ENCODE data around the gene MAP3K12.
"Not testable (repeated sequence)": the region's sequence is repeated elsewhere in the genome, so short reads cannot be mapped to it uniquely, and the experiment has no call there.

The MAP3K12 gene

GRCh38 chr12:53492188-53492587 lies 7.1 kb downstream of the MAP3K12 start:
- DNase-seq, result no peak

- no peak for DNase-seq
Measured at GRCh38 chr12:53489242-53489864, 9.9 kb downstream of the MAP3K12 start.

- DNase-seq, result no peak
Measured at GRCh38 chr12:53486736-53487487, 12.3 kb downstream of the MAP3K12 start.

GRCh38 chr12:53485955-53486735 lies 13.1 kb downstream of the MAP3K12 start:
- DNase-seq, result no peak

DNA sequence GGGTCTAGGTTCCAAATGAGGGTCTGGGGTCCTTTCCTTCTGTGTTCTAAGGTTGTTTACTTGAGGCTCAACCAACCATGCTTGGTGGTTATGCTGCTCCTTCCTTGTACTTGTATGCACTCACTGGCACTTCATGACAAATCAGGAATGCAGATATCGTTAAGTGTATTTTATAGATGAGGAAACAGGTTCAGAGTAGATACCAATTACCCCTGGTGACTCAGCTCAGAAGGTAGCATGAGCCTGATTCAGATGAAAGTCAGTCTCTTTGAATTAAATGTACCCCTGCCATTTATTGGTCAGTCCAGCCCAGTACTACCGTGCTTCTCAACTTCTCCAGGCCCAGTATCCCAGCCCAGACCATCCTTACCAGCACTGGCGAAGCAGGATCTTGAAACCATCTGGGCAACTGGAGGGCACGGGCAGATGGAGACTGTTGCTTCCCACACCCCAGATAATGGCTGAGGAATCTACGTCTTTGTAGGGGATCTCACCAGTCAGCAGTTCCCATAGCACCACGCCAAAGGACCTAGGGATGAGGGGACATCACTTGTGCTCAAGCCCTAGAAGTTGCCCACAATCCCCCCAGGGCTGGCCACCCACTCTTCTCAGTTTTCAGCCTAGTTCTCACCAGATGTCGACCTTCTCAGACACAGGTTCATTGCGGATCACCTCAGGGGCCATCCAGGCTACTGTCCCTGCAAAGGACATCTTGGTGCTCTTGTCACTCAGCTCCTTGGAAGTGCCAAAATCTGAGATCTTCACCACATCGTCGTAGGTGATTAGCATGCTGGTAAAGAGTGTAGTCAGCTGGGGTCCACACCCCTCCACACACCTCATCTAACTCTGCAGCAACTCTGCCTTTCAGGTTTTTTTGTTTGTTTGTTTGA lies 14.3 kb downstream of the MAP3K12 start:
- DNase-seq, result no peak

GRCh38 chr12:53483979-53484377 lies 15.3 kb downstream of the MAP3K12 start:
- no peak for DNase-seq

- no peak for DNase-seq
Measured at GRCh38 chr12:53483225-53483978, 15.9 kb downstream of the MAP3K12 start.

- DNase-seq, result no peak
Measured at GRCh38 chr12:53482626-53483168, 16.6 kb downstream of the MAP3K12 start.

- DNase-seq, result no peak
Measured at GRCh38 chr12:53481939-53482586, 17.2 kb downstream of the MAP3K12 start.

DNA sequence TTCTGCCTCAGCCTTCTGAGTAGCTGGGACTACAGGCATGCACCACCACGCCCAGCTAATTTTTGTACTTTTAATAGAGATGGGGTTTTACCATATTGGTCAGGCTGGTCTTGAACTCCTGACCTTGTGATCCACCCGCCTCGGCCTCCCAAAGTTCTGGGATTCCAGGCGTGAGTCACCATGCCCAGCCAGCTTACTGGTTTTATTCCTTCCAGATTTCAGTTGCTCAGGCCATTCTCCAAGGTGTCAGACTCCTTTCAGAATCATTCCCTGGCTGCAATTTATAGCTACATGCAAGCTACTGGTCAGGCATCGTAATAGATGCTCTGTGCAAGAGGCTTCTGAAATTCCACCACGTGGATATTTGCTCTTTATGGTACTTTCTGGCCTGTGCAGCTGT lies 17.8 kb downstream of the MAP3K12 start:
- not testable (repeated sequence) for DNase-seq

- DNase-seq, result no peak
Measured at GRCh38 chr12:53480491-53481442, 18.5 kb downstream of the MAP3K12 start.

DNA sequence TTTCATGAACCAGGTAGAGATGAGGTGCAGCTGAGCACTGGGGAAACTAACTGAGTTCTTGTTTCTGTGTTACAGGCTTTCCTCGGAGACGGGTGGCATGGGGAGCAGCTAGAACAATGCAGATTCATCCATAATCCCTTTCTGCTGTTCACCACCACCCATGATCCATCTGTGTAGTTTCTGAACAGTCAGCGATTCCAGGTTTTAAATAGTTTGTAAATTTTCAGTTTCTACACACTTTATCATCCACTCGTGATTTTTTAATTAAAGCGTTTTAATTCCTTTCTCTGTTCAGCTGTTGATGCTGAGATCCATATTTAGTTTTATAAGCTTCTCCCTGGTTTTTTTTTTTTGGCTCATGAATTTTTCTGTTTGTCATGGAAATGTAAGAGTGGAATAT lies 19.9 kb downstream of the MAP3K12 start:
- no peak for DNase-seq

GRCh38 chr12:53478865-53479264 lies 20.4 kb downstream of the MAP3K12 start:
- no peak for DNase-seq

DNA sequence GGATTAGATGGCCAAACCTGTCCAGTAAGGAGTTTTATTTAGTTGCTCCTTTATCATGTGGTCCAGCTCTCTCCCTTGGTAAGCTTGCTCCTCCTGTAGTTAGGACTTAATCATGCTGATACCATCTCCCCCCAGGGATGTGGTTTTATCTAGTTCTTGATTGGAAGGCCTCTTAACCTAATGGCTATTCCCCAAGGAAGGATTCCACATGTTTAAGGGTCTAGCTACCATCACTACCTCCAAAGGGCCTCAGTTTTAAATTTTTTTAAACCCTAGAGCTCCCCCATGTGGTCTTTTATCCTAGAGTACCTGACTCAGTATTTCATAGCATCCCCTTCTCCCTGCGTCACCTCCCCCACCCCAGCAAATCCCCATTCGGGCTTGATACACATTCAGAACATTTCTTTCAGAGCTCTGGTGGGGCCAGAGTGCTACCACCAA lies 22.5 kb downstream of the MAP3K12 start:
- no peak for DNase-seq

- DNase-seq, result no peak
Measured at GRCh38 chr12:53474819-53475218, 24.4 kb downstream of the MAP3K12 start.

DNA sequence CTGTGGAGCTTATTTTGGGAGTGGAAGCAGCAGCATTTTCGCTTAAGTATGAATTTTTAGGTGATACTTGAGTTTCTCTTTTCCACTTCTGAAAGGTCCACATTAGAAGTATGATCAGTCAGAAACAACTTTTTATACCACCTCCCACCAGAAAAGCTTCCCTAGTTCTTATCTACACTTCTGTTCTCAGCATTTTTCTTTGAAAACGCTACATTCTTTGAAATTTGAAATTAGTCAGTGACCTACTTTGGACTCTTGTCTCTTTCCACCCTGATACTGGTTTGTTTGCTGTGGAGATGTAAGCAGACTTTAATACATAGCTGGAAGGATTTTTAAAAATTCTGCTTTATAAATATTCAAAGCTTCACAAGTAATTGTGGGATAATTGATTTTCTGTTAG lies 25.2 kb downstream of the MAP3K12 start:
- DNase-seq, result no peak

DNA sequence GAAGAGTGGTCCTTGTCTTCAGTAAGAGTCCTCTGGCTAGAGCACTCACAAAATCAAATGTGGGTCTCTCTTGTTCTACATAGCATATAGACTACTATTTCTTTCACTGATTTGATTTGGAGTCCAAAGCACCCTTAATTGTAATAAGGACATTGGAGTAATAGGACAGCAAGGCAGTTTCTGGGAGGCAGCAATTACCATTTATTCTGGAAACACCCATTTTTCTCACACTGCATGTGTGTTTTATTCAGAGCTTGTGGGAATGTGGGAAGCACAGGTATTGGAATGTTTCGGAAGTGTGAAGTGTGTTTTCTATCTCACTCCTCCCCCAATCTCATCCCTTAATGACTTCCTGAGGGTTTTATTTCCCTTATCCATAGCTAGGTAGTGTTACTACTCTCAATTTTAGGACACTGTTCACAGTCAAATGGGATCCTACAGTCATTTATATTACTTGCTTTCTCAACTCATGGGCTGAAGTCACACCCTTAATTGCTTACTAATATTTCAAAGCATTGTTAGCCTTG lies 27.1 kb downstream of the MAP3K12 start:
- no peak for DNase-seq

DNA sequence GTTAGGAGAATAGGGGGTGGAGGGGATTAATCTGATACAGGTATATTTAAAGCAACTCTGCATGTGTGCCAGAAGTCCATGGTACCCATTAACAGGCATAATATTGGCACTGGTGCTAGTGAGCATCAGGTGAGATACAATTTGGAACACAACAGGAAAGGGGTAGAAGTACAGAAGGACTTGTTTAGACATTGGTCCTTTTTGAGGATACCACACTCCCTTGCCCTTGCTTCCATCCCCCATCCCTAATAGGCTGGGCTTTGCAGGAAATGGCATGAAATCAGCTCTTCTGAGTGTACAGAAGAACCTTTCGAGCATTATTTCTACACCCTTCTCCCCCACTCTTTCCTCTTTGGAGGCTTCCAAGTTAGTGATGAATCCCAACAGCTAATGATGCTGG lies 31.0 kb downstream of the MAP3K12 start:
- no peak for DNase-seq

DNA sequence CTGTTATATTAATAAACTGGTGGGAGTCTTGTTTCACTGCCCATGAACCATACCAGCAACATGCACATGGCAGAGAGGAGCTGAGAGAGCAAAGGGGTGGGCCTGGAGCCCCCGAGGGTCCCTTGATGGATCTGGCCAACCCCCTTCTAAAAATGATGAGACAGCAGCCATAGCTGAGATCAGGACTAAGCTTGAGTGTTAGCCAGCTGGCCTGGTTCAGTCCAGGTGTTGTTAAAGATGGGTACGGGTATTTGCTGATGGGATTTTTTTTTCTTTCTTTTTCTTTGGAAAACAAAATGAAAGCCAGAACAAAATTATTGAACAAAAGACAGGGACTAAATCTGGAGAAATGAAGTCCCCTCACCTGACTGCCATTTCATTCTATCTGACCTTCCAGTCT lies 31.4 kb downstream of the MAP3K12 start:
- no peak for DNase-seq

- no peak for DNase-seq
Measured at GRCh38 chr12:53467082-53467481, 32.2 kb downstream of the MAP3K12 start.

All from stimulated activated CD4-positive, alpha-beta T cell treated with anti-CD3 and anti-CD28 coated beads, Interleukin-4, amount 100 ng/mL, for 1 hour (primary cell).